Stomach (tissue), 9 donors: ENCODE data around the gene INPP5A. TPM values are rescaled to one million over a fixed set of nuclear protein-coding genes. Genes with fewer than 3 reads are reported as not detected.
"Not testable (repeated sequence)": the region's sequence is repeated elsewhere in the genome, so short reads cannot be mapped to it uniquely, and the experiment has no call there.

Source experiments
- DNase-seq, 2 donors: peaks; one replicate each; pipeline versions ENCODE4 v3.0.0 to v3.0.0-alpha.2; 2013 to 2019
- H3K27ac ChIP-seq, 5 donors: fragments of 200-600 bp in 4 of 5; sonication (generic) in 4 of 5; one replicate each; pipeline ENCODE4 v1.5.1; 2013 to 2019; ENCODE audit warnings: mild to moderate bottlenecking in 1 of 5, moderate library complexity in 1 of 5
- H3K27me3 ChIP-seq, 3 donors: fragments of 200-600 bp; sonication (generic); one replicate each; pipeline ENCODE4 v1.5.1; 2017 to 2019; ENCODE audit warnings: mixed run types in 1 of 3
- H3K36me3 ChIP-seq, 4 donors: fragments of 200-600 bp; sonication (generic); 1 replicate in 3 of 4; 2 replicates in 1 of 4; pipeline ENCODE4 v1.5.1; 2016 to 2019
- H3K4me1 ChIP-seq, 4 donors: fragments of 200-600 bp; sonication (generic); one replicate each; pipeline ENCODE4 v1.5.1; 2016 to 2019
- H3K4me3 ChIP-seq, 4 donors: fragments of 200-600 bp; sonication (generic) in 3 of 4; one replicate each; pipeline ENCODE4 v1.5.1; 2016 to 2019; ENCODE audit warnings: mild to moderate bottlenecking in 1 of 4
- H3K9me3 ChIP-seq, 4 donors: fragments of 200-600 bp; sonication (generic); one replicate each; pipeline ENCODE4 v1.5.1; 2016 to 2019
- CTCF ChIP-seq, 7 experiments: fragments of 450-650 bp in 4 of 7; fragments of 200-600 bp in 3 of 7; sonication (generic) in 3 of 7; IDR thresholded peaks; one replicate each; pipeline ENCODE4 v1.5.1; 2016 to 2019; ENCODE audit warnings: antibody characterized with exemption in 7 of 7, control low read depth in 2 of 7, mild to moderate bottlenecking in 1 of 7
- EP300 ChIP-seq: sonication (generic); formaldehyde crosslinking; IDR thresholded peaks from one replicate; pipeline ENCODE4 v1.6.1; 2017; ENCODE audit warnings: antibody characterized with exemption
- POLR2A ChIP-seq, 4 donors: fragments of 450-650 bp; IDR thresholded peaks; one replicate each; pipeline ENCODE4 v1.6.1; 2016; ENCODE audit warnings: antibody characterized with exemption in 4 of 4, control low read depth in 2 of 4, mild to moderate bottlenecking in 1 of 4, moderate library complexity in 1 of 4
- POLR2AphosphoS5 ChIP-seq, 3 donors: sonication (generic); formaldehyde crosslinking; IDR thresholded peaks; one replicate each; pipeline ENCODE4 v1.6.1; 2016; ENCODE audit warnings: antibody characterized with exemption in 3 of 3
- WGBS, 5 donors: extraction: QIAGEN DNeasy Blood & Tissue Kit in 3 of 5; methylation state at CpG; one replicate each; pipeline versions ENCODE4 v1.1.5 to v1.1.7; 2013 to 2018; 5-methylcytosine and 5-hydroxymethylcytosine counted together
- intact Hi-C: fragments of 100-400 bp; cut with DNase I; formaldehyde crosslinking; loops from one replicate; pipeline ENCODE4 v1.15.1; 2023; ENCODE audit warnings: low total_unique reads
- polyA plus RNA-seq, 3 donors: library from polyadenylated mRNA; stranded (reverse); fragments of 200-250 nt; gene quantifications; one replicate each; pipeline ENCODE4 v1.2.3, GENCODE V29; 2013
- total RNA-seq, 5 donors: library from RNA; depleted of rRNA; stranded (reverse); fragments of >200 nt; gene quantifications; one replicate each; pipeline versions ENCODE4 v1.1.0 to v1.2.3, GENCODE V29; 2014 to 2016
- donor health status: healthy with polysubstance abuse.
- donor health status: Bipolar disorder and iron deficiency.
- donor health status: healthy.

Gene INPP5A
- total and polyA plus RNA-seq, 8 donors = 17.2 to 72.3 (median 31.0) TPM

- DNase-seq = no peak
- 78 to 92% (median 90%) methylated on average over 5 of the region's 5 CpGs for WGBS, 5 donors
Observed at GRCh38 chr10:132668048-132668394, 130.4 kb downstream of the INPP5A start.

GRCh38 chr10:132669208-132669861 is 131.7 kb downstream of the INPP5A start:
- Histone ChIP-seq H3K4me1 (peaks cover 0 to 12% (median 4%) of the 10 kb centered on the region in 4 donors), H3K9me3 (no peaks in the 10 kb centered on the region), H3K27me3 (no peaks in the 10 kb centered on the region), H3K36me3 (peaks cover 0 to 4% (median under 1%) of the 10 kb centered on the region in 4 donors), H3K27ac (no peak overlapping the region), H3K4me3 (no peak overlapping the region)
- 89 to 93% (median 92%) methylated on average over 21 to 23 of the region's 23 CpGs for WGBS, 5 donors
- intact Hi-C loops = no loop called here
- no peak for TF ChIP-seq EP300
- TF ChIP-seq POLR2A (IDR thresholded peaks at IDR 0.05) = no peak
- TF ChIP-seq POLR2AphosphoS5 (IDR thresholded peaks at IDR 0.05) = no peak
- TF ChIP-seq CTCF (IDR thresholded peaks at IDR 0.05) = no peak
- DNase-seq = no peak

More at GRCh38 chr10:132668048-132668394, 130.4 kb downstream of the INPP5A start:
- H3K27ac ChIP-seq = no peak overlapping the region
- TF ChIP-seq POLR2A (IDR thresholded peaks at IDR 0.05) (no peak), POLR2AphosphoS5 (IDR thresholded peaks at IDR 0.05) (no peak), EP300 (no peak), CTCF (IDR thresholded peaks at IDR 0.05) (no peak)
- no peaks in the 10 kb centered on the region for H3K9me3 ChIP-seq
- H3K27me3 ChIP-seq = no peaks in the 10 kb centered on the region
- peaks cover 4 to 11% (median 7%) of the 10 kb centered on the region in 4 donors for H3K36me3 ChIP-seq
- H3K4me1 ChIP-seq = peaks cover 0 to 12% (median 4%) of the 10 kb centered on the region in 4 donors
- intact Hi-C loops = no loop called here
- H3K4me3 ChIP-seq = no peak overlapping the region

GRCh38 chr10:132670546-132671227 is 133.1 kb downstream of the INPP5A start:
- no peak overlapping the region for H3K4me3 ChIP-seq
- H3K4me1 ChIP-seq = peaks cover 1 to 12% (median 5%) of the 10 kb centered on the region in 4 donors
- WGBS, 5 donors = 91 to 95% (median 93%) methylated on average over 12 of the region's 12 CpGs
- no peak for DNase-seq
- no peaks in the 10 kb centered on the region for H3K9me3 ChIP-seq
- no peak for TF ChIP-seq POLR2A (IDR thresholded peaks at IDR 0.05)
- H3K27ac ChIP-seq = no peak overlapping the region
- H3K36me3 ChIP-seq = peaks cover 0 to 4% (median 0%) of the 10 kb centered on the region in 4 donors
- intact Hi-C loops = no loop called here
- no peaks in the 10 kb centered on the region for H3K27me3 ChIP-seq

GRCh38 chr10:132671228-132672154 is 133.9 kb downstream of the INPP5A start:
- Histone ChIP-seq H3K36me3 (peaks cover 0 to 4% (median 0%) of the 10 kb centered on the region in 4 donors), H3K4me3 (no peak overlapping the region), H3K9me3 (no peaks in the 10 kb centered on the region), H3K4me1 (peaks cover 6 to 16% (median 8%) of the 10 kb centered on the region in 4 donors), H3K27ac (no peak overlapping the region), H3K27me3 (no peaks in the 10 kb centered on the region)
- WGBS, 5 donors = 89 to 95% (median 93%) methylated on average over 20 to 25 of the region's 25 CpGs
- intact Hi-C loops = no loop called here
- DNase-seq = no peak
- TF ChIP-seq EP300 = no peak
- no peak for TF ChIP-seq CTCF (IDR thresholded peaks at IDR 0.05)
- TF ChIP-seq POLR2A (IDR thresholded peaks at IDR 0.05) = no peak
- TF ChIP-seq POLR2AphosphoS5 (IDR thresholded peaks at IDR 0.05) = no peak

GRCh38 chr10:132673746-132674145 is 136.2 kb downstream of the INPP5A start:
- DNase-seq, H3K4me1 ChIP-seq, H3K27ac ChIP-seq, H3K36me3 ChIP-seq, H3K27me3 ChIP-seq, H3K4me3 ChIP-seq, H3K9me3 ChIP-seq, intact Hi-C loops: not testable (repeated sequence)
- WGBS, 5 donors = 94 to 100% (median 99%) methylated on average over 4 of the region's 4 CpGs
